Measurements from ENCODE around the gene SYK.
"Not testable (repeated sequence)": the region's sequence is repeated elsewhere in the genome, so short reads cannot be mapped to it uniquely, and the experiment has no call there.

SYK gene

GRCh38 chr9:90801241-90801972 is at the start of gene SYK:
Gene SYK, plus strand, starts transcription at chr9:90801819. Its CDS starts 42,080 bp downstream, at chr9:90843899.
- DNase-seq (ENCODE audit: low spot score), result no peak

- not testable (repeated sequence) for DNase-seq (ENCODE audit: low spot score)
Observed at GRCh38 chr9:90755514-90756371, 45.9 kb upstream of the SYK start.

- DNase-seq (ENCODE audit: low spot score), result not testable (repeated sequence)
Observed at GRCh38 chr9:90760577-90760976, 41.0 kb upstream of the SYK start.

DNA sequence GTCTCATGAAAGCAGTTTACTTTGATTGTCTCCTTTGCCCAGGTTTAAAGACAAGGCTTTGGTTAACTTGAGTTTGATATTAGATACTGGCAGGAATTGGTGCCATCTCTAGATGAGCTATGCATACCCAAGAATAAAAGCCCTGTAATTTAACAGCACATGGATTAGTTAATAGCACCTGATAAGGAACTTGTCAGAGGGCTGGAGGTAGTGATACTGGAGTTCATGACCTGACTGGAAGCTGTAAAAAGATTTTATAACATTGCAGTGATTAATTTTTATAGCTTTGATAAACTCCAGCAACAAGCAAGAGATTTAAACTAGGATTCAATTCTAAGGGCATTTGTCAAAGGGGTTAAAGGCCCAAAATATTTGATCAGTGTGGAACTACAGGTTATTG is 34.9 kb upstream of the SYK start:
- no peak for DNase-seq (ENCODE audit: low spot score)

DNA sequence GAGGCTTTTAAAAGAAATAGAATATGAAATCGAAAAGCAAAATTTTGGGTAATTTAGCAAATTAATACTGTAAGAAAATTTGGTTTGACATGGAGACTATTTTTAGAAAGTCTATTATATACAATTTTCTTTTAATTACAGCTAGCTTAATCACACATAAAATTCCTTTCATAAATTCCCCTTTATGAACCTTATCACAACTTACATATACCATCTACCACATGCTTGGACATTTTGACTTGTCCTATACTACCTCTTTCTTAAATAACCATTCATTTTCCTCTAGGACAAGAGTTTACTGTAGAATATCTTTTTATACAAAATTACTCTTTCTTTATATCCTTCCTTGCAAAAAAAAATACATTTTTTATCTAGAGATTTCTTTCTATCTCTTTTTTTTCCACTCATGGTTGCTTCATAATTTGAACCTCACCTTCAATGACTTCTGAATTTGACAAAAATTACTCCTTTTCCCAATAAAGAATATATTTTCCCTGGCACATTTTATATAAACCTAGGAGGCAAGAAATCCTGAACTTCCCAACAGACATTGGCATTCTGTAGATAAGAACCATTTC is 34.0 kb upstream of the SYK start:
- no peak for DNase-seq (ENCODE audit: low spot score)

DNA sequence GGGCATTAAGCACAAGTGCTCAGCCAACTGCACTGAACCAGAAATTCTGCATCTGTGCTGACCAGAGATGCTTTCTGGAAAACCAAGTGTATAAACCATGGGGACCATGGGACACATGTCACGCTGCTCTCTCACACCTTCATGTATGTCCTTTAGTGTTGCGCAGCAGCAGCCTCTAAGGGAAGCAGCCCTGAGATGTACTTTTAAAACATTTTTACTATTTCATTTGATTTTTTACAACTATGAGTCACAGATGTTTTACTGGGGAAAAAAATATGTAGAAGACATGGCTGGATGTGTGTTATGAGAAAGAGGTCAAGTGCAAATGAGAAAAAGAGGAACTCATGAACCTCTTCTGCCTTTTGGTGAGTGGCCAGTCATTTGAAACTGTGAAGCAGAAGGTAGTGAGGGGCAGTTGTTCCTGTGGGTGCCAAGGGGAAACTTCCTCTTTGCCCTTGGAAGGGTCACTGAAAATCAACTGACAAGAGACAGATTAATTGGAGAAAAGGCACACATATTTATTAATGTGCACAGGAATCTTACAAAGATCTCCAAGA is 31.4 kb upstream of the SYK start:
- no peak for DNase-seq (ENCODE audit: low spot score)

DNA sequence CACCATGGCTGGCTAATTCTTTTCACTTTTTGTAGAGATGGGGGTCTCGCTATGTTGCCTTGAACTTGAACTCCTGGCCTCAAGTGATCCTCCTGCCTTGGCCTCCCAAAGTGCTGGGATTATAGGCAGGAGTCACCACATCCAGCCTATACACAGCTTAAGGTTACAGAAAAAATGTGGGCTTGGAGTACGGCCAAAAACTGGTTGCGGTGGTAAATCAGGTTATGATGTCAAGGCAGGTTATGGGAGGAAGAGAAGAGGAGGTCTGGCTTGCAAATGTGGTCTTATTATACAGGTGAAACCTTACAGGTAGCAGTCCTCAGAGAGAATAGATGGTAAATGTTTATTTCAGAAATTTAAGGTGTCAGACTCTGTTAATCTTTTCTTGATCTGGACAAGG is 30.7 kb upstream of the SYK start:
- no peak for DNase-seq (ENCODE audit: low spot score)

- DNase-seq (ENCODE audit: low spot score), result no peak
Observed at GRCh38 chr9:90772386-90772785, 29.2 kb upstream of the SYK start.

GRCh38 chr9:90773617-90774016 is 28.0 kb upstream of the SYK start:
- DNase-seq (ENCODE audit: low spot score), result peak; percentile 26

DNA sequence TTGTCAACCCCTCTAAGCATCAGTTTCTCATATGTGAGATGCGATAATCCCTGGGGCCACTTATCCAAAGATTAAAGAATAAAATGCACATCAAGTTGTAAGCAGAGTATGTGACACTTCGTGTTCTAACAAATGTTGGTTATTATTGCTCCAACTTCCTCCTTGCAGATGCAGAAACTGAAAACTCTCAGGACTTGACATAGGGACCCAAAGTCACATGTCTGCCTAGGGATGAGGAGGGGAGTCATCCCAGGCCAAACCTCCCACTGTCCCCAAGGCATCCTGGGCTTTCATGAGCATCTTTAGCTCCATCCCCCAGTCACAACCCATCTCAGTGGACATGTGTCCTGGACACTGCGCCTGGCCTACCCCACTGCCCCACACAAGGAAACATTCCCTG is 27.5 kb upstream of the SYK start:
- DNase-seq (ENCODE audit: low spot score), result no peak

GRCh38 chr9:90774682-90775081 is 26.9 kb upstream of the SYK start:
- DNase-seq (ENCODE audit: low spot score), result no peak

GRCh38 chr9:90775657-90776056 is 26.0 kb upstream of the SYK start:
- no peak for DNase-seq (ENCODE audit: low spot score)

GRCh38 chr9:90778746-90779145 is 22.9 kb upstream of the SYK start:
- DNase-seq (ENCODE audit: low spot score), result no peak

DNA sequence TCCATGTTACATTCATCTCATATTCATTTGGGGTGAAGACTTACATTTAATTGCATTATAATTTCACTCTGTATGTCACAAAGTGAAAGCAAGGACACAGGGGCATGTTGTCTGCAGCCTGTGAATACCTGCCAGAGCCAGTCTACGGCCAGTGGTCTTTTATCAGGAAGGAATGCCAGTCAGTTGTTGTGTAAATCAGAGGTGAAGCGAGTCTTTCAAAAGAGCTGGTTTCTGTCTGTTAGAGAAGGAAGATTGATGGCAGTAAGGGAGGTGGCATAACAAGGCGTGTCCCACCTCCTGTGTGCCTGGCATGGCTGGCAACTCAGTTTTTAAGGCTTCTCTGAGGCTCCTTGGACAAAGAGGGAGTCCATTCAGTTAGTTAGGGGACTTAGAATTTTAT is 18.1 kb upstream of the SYK start:
- no peak for DNase-seq (ENCODE audit: low spot score)

DNA sequence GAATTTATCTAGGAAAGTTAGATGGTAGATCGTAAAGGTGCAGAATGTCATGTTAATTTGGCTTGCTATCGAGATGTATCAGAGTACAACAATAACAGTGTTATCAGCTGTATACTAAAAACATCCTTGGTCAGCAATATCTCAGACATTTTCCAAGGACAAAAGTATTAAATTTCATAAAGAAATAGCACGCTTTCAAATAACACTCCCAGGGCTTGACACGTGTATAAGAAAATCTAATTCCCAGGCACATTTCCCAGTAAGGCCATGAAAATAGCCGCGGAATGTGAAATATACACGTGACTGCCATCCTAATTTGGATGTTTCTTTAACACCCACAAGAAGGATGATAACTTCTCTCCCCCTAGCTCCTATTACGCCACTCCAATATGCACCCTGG is 17.7 kb upstream of the SYK start:
- DNase-seq (ENCODE audit: low spot score), result no peak

- DNase-seq (ENCODE audit: low spot score), result no peak
Observed at GRCh38 chr9:90787771-90788460, 13.7 kb upstream of the SYK start.

- DNase-seq (ENCODE audit: low spot score), result not testable (repeated sequence)
Observed at GRCh38 chr9:90788527-90788926, 13.1 kb upstream of the SYK start.

DNA sequence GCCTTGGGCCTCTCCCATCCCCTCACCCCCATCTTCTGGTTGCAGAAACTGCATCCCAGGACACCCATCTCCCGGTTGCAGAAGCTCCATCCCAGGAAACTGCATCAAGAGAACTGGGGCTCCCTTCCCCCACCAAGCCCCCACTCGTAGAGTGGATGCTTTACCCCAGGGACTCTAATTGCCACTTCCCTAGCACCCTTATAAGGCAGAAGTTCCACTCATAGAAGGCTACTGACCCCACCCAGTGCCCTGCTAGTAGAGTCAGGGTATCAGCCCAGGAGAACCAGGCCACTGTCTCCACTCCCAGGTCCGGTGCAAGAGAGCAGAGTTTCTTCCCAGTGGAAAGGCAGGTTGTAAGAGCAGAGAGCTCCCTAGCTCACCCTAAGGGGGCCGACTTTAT is 12.2 kb upstream of the SYK start:
- no peak for DNase-seq (ENCODE audit: low spot score)

DNA sequence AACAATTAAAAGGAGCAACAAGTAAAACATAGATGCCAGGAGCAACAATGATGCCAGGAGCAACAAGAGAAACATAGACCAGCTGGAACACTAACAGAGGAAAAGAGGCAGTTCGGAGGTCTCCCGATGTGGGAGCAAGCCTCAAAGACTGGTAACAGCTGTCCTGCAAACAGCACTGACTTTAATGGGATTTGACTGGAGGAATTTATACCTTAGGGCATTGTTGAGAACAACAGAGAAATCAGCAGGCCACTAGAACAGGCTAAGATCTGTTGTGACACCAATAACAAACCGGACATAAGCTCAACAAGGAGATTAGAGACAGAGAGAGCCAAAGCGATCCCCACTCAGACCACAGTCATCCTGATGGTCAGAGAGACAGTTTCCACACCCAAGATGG is 11.8 kb upstream of the SYK start:
- no peak for DNase-seq (ENCODE audit: low spot score)

DNA sequence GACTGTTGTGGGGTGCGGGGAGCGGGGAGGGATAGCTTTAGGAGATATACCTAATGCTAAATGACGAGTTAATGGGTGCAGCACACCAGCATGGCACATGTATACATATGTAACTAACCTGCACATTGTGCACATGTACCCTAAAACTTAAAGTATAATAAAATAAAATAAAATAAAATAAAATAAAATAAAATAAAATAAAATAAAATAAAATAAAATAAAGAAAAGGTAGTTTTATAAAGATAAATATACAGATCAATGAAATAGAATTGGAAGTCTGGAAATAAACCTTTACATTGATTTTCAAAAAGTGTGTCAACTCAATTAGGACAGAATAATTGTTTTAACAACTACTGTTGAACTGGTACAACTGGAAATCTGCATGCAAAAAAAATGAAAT is 8.6 kb upstream of the SYK start:
- DNase-seq (ENCODE audit: low spot score), result not testable (repeated sequence)

DNA sequence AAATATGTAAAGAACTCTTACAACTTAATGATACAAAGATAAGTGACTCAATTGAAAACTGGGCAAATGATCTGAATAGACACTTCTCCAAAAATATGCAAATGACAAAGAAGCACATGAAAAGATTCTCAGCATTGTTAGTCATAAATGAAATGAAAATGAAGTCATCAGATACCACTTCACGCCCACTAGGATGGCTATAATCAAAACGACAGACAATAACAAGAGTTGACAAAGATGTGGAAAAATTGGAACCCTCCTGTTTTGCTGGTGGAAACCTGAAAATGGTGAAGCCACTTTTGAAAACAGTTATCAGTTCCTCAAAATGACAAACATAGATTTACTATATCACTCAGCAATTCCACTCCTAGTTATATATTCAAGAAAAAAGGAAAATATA is 7.9 kb upstream of the SYK start:
- no peak for DNase-seq (ENCODE audit: low spot score)

- no peak for DNase-seq (ENCODE audit: low spot score)
Observed at GRCh38 chr9:90795084-90795483, 6.5 kb upstream of the SYK start.
